Mononuclear cell (primary cell): ENCODE results near the gene GMNC. TPM values are rescaled to one million over a fixed set of nuclear protein-coding genes. Genes with fewer than 3 reads are reported as not detected.

Experiments used
- H3K27me3 ChIP-seq: 2 replicates; pipeline ENCODE4 v1.6.0; 2011; ENCODE audit warnings: low read length, control low read depth; ENCODE audit not compliant: insufficient read depth
- H3K4me1 ChIP-seq: 2 replicates; pipeline ENCODE4 v1.5.1; 2011; ENCODE audit warnings: mild to moderate bottlenecking, low read length, control low read depth; ENCODE audit not compliant: insufficient read depth
- H3K4me3 ChIP-seq: 2 replicates; pipeline ENCODE4 v1.5.1; 2011; ENCODE audit warnings: mild to moderate bottlenecking, low read length, moderate library complexity
- H3K9me3 ChIP-seq: 2 replicates; pipeline ENCODE4 v1.5.1; 2011; ENCODE audit warnings: low read depth, mild to moderate bottlenecking, control low read depth, low read length
- total RNA-seq: library from RNA; depleted of rRNA; stranded (reverse); fragments of >200 nt; gene quantifications from one replicate; pipeline ENCODE4 v1.2.3, GENCODE V29; 2012

The GMNC gene
- total RNA-seq, 1 donor: not detected

GRCh38 chr3:190810957-190811356 lies 51.5 kb downstream of the GMNC start:
- H3K4me3 ChIP-seq: no peak overlapping the region
- H3K9me3 ChIP-seq: no peaks in the 10 kb centered on the region
- no peaks in the 10 kb centered on the region for H3K27me3 ChIP-seq
- no peaks in the 10 kb centered on the region for H3K4me1 ChIP-seq

- no peaks in the 10 kb centered on the region for H3K27me3 ChIP-seq
- H3K4me1 ChIP-seq: no peaks in the 10 kb centered on the region
- H3K4me3 ChIP-seq: no peak overlapping the region
- no peaks in the 10 kb centered on the region for H3K9me3 ChIP-seq
Observed at GRCh38 chr3:190809351-190809750, 53.1 kb downstream of the GMNC start.

- Histone ChIP-seq H3K4me3 (no peak overlapping the region), H3K9me3 (no peaks in the 10 kb centered on the region), H3K4me1 (no peaks in the 10 kb centered on the region), H3K27me3 (no peaks in the 10 kb centered on the region)
Observed at GRCh38 chr3:190807719-190808375, 54.6 kb downstream of the GMNC start.
